Hepatocyte (in vitro differentiated cells): ENCODE results near the gene IFI35. TPM values are rescaled to one million over a fixed set of nuclear protein-coding genes. Genes with fewer than 3 reads are reported as not detected.

ENCODE experiments used
- DNase-seq: peaks from one replicate; pipeline ENCODE4 v3.0.0-alpha.2; 2016; ENCODE audit warnings: low spot score
- H2AFZ ChIP-seq: fragments of 200-600 bp; sonication (generic); 2 replicates; pipeline ENCODE4 v1.6.0; 2016; ENCODE audit warnings: antibody characterized with exemption, mild to moderate bottlenecking
- H3K27ac ChIP-seq: fragments of 200-600 bp; sonication (generic); 2 replicates; pipeline ENCODE4 v1.5.1; 2016; ENCODE audit warnings: mild to moderate bottlenecking
- H3K27me3 ChIP-seq: fragments of 200-600 bp; sonication (generic); 2 replicates; pipeline ENCODE4 v1.6.1; 2016
- H3K36me3 ChIP-seq: fragments of 200-600 bp; sonication (generic); replicated peaks from 2 replicates; pipeline ENCODE4 v1.5.1; 2016; ENCODE audit warnings: low read depth; ENCODE audit not compliant: insufficient read depth
- H3K4me1 ChIP-seq: fragments of 200-600 bp; sonication (generic); 2 replicates; pipeline ENCODE4 v1.5.1; 2016; ENCODE audit warnings: mild to moderate bottlenecking, moderate library complexity; ENCODE audit not compliant: insufficient read depth
- H3K4me2 ChIP-seq: fragments of 200-600 bp; sonication (generic); 2 replicates; pipeline ENCODE4 v1.6.0; 2016
- H3K4me3 ChIP-seq: fragments of 200-600 bp; sonication (generic); 2 replicates; pipeline ENCODE4 v1.5.1; 2016; ENCODE audit warnings: mild to moderate bottlenecking
- H3K79me2 ChIP-seq: fragments of 200-600 bp; sonication (generic); 2 replicates; pipeline ENCODE4 v1.6.0; 2017; ENCODE audit warnings: mild to moderate bottlenecking
- H3K9me2 ChIP-seq: fragments of 200-600 bp; sonication (generic); replicated peaks from 2 replicates; pipeline ENCODE4 v1.6.0; 2017; ENCODE audit warnings: mild to moderate bottlenecking; ENCODE audit not compliant: insufficient read depth
- H3K9me3 ChIP-seq: fragments of 200-600 bp; sonication (generic); 2 replicates; pipeline ENCODE4 v1.5.1; 2016; ENCODE audit warnings: low read depth, mild to moderate bottlenecking
- H4K20me1 ChIP-seq: fragments of 200-600 bp; sonication (generic); 2 replicates; pipeline ENCODE4 v1.6.0; 2016; ENCODE audit warnings: mild to moderate bottlenecking; ENCODE audit not compliant: insufficient read depth, poor library complexity, severe bottlenecking
- CTCF ChIP-seq: fragments of 200-600 bp; sonication (generic); IDR thresholded peaks from 2 replicates; pipeline ENCODE4 v1.5.1; 2016; ENCODE audit warnings: antibody characterized with exemption, mild to moderate bottlenecking; ENCODE audit not compliant: poor library complexity
- EZH2 ChIP-seq: fragments of 200-600 bp; sonication (generic); IDR thresholded peaks from 2 replicates; pipeline ENCODE4 v1.6.1; 2016; ENCODE audit warnings: antibody characterized with exemption, mild to moderate bottlenecking, borderline replicate concordance
- EZH2phosphoT487 ChIP-seq: fragments of 200-600 bp; sonication (generic); IDR thresholded peaks from one replicate; pipeline ENCODE4 v1.6.1; 2018; ENCODE audit warnings: antibody characterized with exemption, mild to moderate bottlenecking, low read depth, moderate library complexity; ENCODE audit not compliant: unreplicated experiment, severe bottlenecking
- WGBS: methylation state at CpG from one replicate; pipeline ENCODE4 v1.1.6; 2016; ENCODE audit warnings: low lambda C conversion rate; ENCODE audit errors: missing lambda C conversion rate; 5-methylcytosine and 5-hydroxymethylcytosine counted together
- polyA plus RNA-seq: library from polyadenylated mRNA; unstranded; fragments of >200 nt; fragmentation: Nextera tagmentation; extraction: Ambion mirVana; gene quantifications from 2 replicates; pipeline ENCODE4 v1.2.1, GENCODE V29; 2016
- total RNA-seq: library from RNA; depleted of rRNA; stranded (reverse); fragments of >200 nt; gene quantifications from 2 replicates; pipeline ENCODE4 v1.2.3, GENCODE V29; 2014

IFI35 gene
- total and polyA plus RNA-seq, 2 experiments from 2014 or later: 18.4 to 27.5 TPM

GRCh38 chr17:42979511-42980273 lies 26.9 kb upstream of the IFI35 start, which contains the start of gene PTGES3L:
TSS of gene PTGES3L (minus strand) at chr17:42980080. CDS start at chr17:42980053, 27 bp downstream.
- peaks cover 39% of the 10 kb centered on the region for H3K79me2 ChIP-seq
- peak within 1 kb of the TSS; percentile 84 for H3K4me3 ChIP-seq
- DNase-seq: peak; percentile 71
- peaks cover 5% of the 10 kb centered on the region for H4K20me1 ChIP-seq
- WGBS: 38% methylated on average over 21 of the region's 21 CpGs
- H2AFZ ChIP-seq: peak within 1 kb of the TSS; percentile 88
- peak within 1 kb of the TSS; percentile 91 for H3K4me2 ChIP-seq
- H3K36me3 ChIP-seq: no peaks in the 10 kb centered on the region
- H3K27ac ChIP-seq: peak within 1 kb of the TSS; percentile 96
- no peak for TF ChIP-seq CTCF
- TF ChIP-seq EZH2: no peak
- TF ChIP-seq EZH2phosphoT487: no peak
- peaks cover 6% of the 10 kb centered on the region for H3K4me1 ChIP-seq
- no peaks in the 10 kb centered on the region for H3K9me2 ChIP-seq
- H3K27me3 ChIP-seq: no peaks in the 10 kb centered on the region
- no peaks in the 10 kb centered on the region for H3K9me3 ChIP-seq

- H3K4me2 ChIP-seq: peak within 1 kb of the TSS; percentile 91
- no peaks in the 10 kb centered on the region for H3K27me3 ChIP-seq
- DNase-seq: peak; percentile 97
- H4K20me1 ChIP-seq: peaks cover 5% of the 10 kb centered on the region
- peak within 1 kb of the TSS; percentile 88 for H2AFZ ChIP-seq
- peak within 1 kb of the TSS; percentile 96 for H3K27ac ChIP-seq
- peaks cover 6% of the 10 kb centered on the region for H3K4me1 ChIP-seq
- no peaks in the 10 kb centered on the region for H3K36me3 ChIP-seq
- TF ChIP-seq EZH2: no peak
- no peak for TF ChIP-seq EZH2phosphoT487
- TF ChIP-seq CTCF: no peak
- no peaks in the 10 kb centered on the region for H3K9me3 ChIP-seq
- 2% methylated on average over 26 of the region's 39 CpGs for WGBS
- H3K79me2 ChIP-seq: peaks cover 44% of the 10 kb centered on the region
- H3K4me3 ChIP-seq: peak within 1 kb of the TSS; percentile 84
- H3K9me2 ChIP-seq: no peaks in the 10 kb centered on the region
Observed at GRCh38 chr17:42980274-42980765, 26.3 kb upstream of the IFI35 start, which contains the start of gene RUNDC1. TSS of gene RUNDC1 (plus strand) at chr17:42980565. CDS start at chr17:42980577, 12 bp downstream.

- Histone ChIP-seq H3K27ac (peak overlapping the region; percentile 96), H3K9me2 (no peaks in the 10 kb centered on the region), H2AFZ (peak overlapping the region; percentile 88), H3K4me1 (peaks cover 6% of the 10 kb centered on the region), H3K36me3 (no peaks in the 10 kb centered on the region), H3K79me2 (peaks cover 46% of the 10 kb centered on the region), H3K4me3 (peak overlapping the region; percentile 84), H3K27me3 (no peaks in the 10 kb centered on the region), H3K4me2 (peak overlapping the region; percentile 91), H3K9me3 (no peaks in the 10 kb centered on the region), H4K20me1 (peaks cover 5% of the 10 kb centered on the region)
- WGBS: 2% methylated on average over 66 of the region's 67 CpGs
- TF ChIP-seq CTCF (peak; percentile 18), EZH2 (no peak)
- peak; percentile 82 for DNase-seq
Observed at GRCh38 chr17:42980766-42981397, 25.7 kb upstream of the IFI35 start.
